AG09319 (cell line): ENCODE results near the gene TMC4.

ENCODE experiments used
- DNase-seq: peaks from one replicate; pipeline ENCODE4 v3.0.0-alpha.2; 2010; ENCODE audit warnings: low read depth; ENCODE audit errors: extremely low read depth
- CTCF ChIP-seq: IDR thresholded peaks from 2 replicates; pipeline ENCODE4 v1.5.1; 2011; ENCODE audit warnings: low read depth, mild to moderate bottlenecking, inconsistent platforms, low read length, moderate library complexity

TMC4 gene

GRCh38 chr19:54136864-54137698 lies 35.9 kb downstream of the TMC4 start:
- DNase-seq, result peak; percentile 100

GRCh38 chr19:54136086-54136863 lies 36.7 kb downstream of the TMC4 start:
- TF ChIP-seq CTCF, result no peak
- no peak for DNase-seq

More at GRCh38 chr19:54136864-54137698, 35.9 kb downstream of the TMC4 start:
- no peak for TF ChIP-seq CTCF

GRCh38 chr19:54133957-54134590 lies 38.9 kb downstream of the TMC4 start:
- no peak for TF ChIP-seq CTCF

GRCh38 chr19:54133312-54133956 lies 39.5 kb downstream of the TMC4 start:
- TF ChIP-seq CTCF, result no peak
- peak; percentile 8 for DNase-seq

More at GRCh38 chr19:54133957-54134590, 38.9 kb downstream of the TMC4 start:
- DNase-seq, result no peak

GRCh38 chr19:54129617-54129996 lies 43.4 kb downstream of the TMC4 start:
- TF ChIP-seq CTCF, result no peak
- DNase-seq, result no peak

GRCh38 chr19:54128796-54129616 lies 44.0 kb downstream of the TMC4 start:
- DNase-seq, result no peak
- TF ChIP-seq CTCF, result no peak
